HL-60 (cell line): Measurements from ENCODE around the gene STAMBPL1.

Experiments
- DNase-seq, 2 experiments: peaks; one replicate each; pipeline ENCODE4 v3.0.0-alpha.2; 2010 to 2020; ENCODE audit warnings: low read depth in 1 of 2, low spot score in 1 of 2
- H3K27ac ChIP-seq: fragments of 250-450 bp; sonication (Bioruptor Pico); replicated peaks from 2 replicates; pipeline ENCODE4 v1.5.1; 2020; ENCODE audit warnings: mild to moderate bottlenecking, moderate library complexity
- H3K27me3 ChIP-seq: fragments of 250-450 bp; sonication (Bioruptor Pico); 2 replicates; pipeline ENCODE4 v1.5.1; 2021; ENCODE audit warnings: mild to moderate bottlenecking, moderate library complexity; ENCODE audit not compliant: insufficient read depth, poor library complexity, severe bottlenecking
- H3K4me3 ChIP-seq: replicated peaks from 2 replicates; pipeline ENCODE4 v1.5.1; 2011; ENCODE audit warnings: mild to moderate bottlenecking, control low read depth, low read length; ENCODE audit not compliant: insufficient read depth
- GABPA ChIP-seq: IDR thresholded peaks from 2 replicates; pipeline ENCODE4 v1.6.1; 2012; ENCODE audit warnings: low read depth
- POLR2AphosphoS5 ChIP-seq: IDR thresholded peaks from 2 replicates; pipeline ENCODE4 v1.6.1; 2012; ENCODE audit warnings: low read depth
- REST ChIP-seq: IDR thresholded peaks from 2 replicates; pipeline ENCODE4 v1.6.1; 2012; ENCODE audit warnings: low read depth; ENCODE audit not compliant: insufficient replicate concordance
- SPI1 ChIP-seq: IDR thresholded peaks from 2 replicates; pipeline ENCODE4 v1.6.1; 2012; ENCODE audit warnings: low read depth, mild to moderate bottlenecking, borderline replicate concordance
- TF ChIP-seq, protein P1 (sequence below): IDR thresholded peaks from one replicate; pipeline ENCODE4 v1.5.1; 2011; ENCODE audit warnings: low read length, control low read depth, inconsistent platforms; ENCODE audit not compliant: insufficient read depth

The STAMBPL1 gene

GRCh38 chr10:88857831-88858230 is 22.2 kb upstream of the STAMBPL1 start:
- no peak for TF ChIP-seq POLR2AphosphoS5
- TF ChIP-seq GABPA, result no peak
- TF ChIP-seq REST, result no peak
- TF ChIP-seq, protein P1, sequence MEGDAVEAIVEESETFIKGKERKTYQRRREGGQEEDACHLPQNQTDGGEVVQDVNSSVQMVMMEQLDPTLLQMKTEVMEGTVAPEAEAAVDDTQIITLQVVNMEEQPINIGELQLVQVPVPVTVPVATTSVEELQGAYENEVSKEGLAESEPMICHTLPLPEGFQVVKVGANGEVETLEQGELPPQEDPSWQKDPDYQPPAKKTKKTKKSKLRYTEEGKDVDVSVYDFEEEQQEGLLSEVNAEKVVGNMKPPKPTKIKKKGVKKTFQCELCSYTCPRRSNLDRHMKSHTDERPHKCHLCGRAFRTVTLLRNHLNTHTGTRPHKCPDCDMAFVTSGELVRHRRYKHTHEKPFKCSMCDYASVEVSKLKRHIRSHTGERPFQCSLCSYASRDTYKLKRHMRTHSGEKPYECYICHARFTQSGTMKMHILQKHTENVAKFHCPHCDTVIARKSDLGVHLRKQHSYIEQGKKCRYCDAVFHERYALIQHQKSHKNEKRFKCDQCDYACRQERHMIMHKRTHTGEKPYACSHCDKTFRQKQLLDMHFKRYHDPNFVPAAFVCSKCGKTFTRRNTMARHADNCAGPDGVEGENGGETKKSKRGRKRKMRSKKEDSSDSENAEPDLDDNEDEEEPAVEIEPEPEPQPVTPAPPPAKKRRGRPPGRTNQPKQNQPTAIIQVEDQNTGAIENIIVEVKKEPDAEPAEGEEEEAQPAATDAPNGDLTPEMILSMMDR, result no peak
- TF ChIP-seq SPI1, result no peak
- Histone ChIP-seq H3K27ac (no peak overlapping the region), H3K27me3 (no peaks in the 10 kb centered on the region), H3K4me3 (no peak overlapping the region)
- no peak for DNase-seq

GRCh38 chr10:88858491-88858890 is 21.6 kb upstream of the STAMBPL1 start:
- TF ChIP-seq SPI1, result no peak
- Histone ChIP-seq H3K27ac (no peak overlapping the region), H3K4me3 (no peak overlapping the region), H3K27me3 (no peaks in the 10 kb centered on the region)
- DNase-seq, result no peak

GRCh38 chr10:88861036-88861435 is 19.0 kb upstream of the STAMBPL1 start:
- Histone ChIP-seq H3K27ac (peak overlapping the region; percentile 22), H3K4me3 (no peak overlapping the region), H3K27me3 (no peaks in the 10 kb centered on the region)
- no peak for DNase-seq
- TF ChIP-seq SPI1 (no peak), GABPA (no peak), REST (no peak), POLR2AphosphoS5 (no peak)
- TF ChIP-seq, protein P1, result no peak

- Histone ChIP-seq H3K27ac (no peak overlapping the region), H3K27me3 (no peaks in the 10 kb centered on the region), H3K4me3 (no peak overlapping the region)
- no peak for TF ChIP-seq SPI1
- TF ChIP-seq POLR2AphosphoS5, result no peak
- no peak for TF ChIP-seq GABPA
- TF ChIP-seq, protein P1, result no peak
- no peak for TF ChIP-seq REST
- peak in 1 of 2 experiments; percentile 48 for DNase-seq
These were observed 14.7 kb upstream of the STAMBPL1 start for GRCh38 chr10:88865281-88865876.
